Superior temporal gyrus (tissue), 1 donor: ENCODE results near the gene CATSPERE.
"Not testable (repeated sequence)": the region's sequence is repeated elsewhere in the genome, so short reads cannot be mapped to it uniquely, and the experiment has no call there.

Source experiments
- DNase-seq: peaks from one replicate; pipeline ENCODE4 v3.0.0-alpha.2; 2016; ENCODE audit errors: extremely low spot score

CATSPERE gene

DNA sequence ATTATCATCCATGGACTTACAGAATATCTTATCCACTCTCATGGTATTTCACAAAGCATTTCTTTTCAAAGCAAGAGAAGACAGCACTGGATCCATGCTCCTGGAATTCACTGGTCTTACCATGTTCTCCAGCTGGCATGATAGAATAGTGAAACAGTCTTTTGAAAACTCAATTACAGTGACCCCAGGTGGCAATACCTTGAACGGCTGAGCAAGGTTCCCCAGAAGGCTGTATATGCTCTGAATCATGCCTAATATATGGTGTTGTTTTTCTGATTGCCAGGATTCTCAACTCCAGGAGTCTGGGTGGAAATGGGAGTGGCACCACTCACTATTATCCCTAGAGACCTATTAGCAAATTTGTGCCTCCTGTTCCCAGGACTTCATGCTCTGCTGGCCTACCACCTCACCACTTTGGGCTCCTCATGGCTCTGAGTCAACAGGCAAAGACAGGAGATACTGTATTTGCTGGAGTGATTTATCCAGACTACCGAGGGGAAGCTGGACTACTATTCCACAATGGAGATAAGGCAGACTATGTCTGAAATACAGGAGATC, 87.6 kb downstream of the CATSPERE start:
- DNase-seq, result no peak

DNA sequence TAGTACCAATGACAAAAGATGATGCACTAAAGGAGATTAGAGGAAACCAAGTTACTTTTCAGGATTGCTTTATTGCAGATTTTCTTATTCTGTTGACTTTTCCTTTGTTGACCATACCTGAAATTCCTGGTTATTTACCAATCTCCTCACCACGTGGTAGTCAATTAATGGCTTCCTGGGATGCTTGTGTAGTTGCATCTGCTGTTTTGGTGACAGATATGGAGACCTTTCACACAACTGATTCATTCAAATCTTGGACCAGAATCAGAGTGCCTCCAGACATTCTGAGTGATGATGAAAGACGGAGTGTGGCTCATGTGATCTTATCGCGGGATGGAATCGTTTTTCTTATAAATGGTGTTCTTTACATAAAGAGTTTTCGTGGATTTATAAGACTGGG, 91.3 kb downstream of the CATSPERE start:
- DNase-seq, result no peak

DNA sequence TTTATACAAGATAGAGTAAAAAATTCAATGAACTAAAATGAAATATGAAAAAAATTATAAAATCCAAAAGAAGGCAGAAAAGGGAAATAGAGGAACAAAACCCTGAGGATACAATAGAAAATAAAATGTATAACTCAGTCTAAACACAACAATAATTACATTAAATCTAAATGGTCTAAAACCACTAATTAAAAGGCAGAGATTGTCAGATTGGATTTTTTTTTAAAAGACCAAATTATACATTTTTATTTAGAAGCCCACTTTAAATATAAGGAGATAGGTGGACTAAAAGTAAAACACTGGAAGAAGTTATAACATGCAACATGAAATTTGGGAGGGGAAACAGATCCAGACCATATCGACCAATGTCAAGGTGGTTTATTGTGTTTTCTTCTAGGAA, 95.2 kb downstream of the CATSPERE start:
- DNase-seq, result no peak

DNA sequence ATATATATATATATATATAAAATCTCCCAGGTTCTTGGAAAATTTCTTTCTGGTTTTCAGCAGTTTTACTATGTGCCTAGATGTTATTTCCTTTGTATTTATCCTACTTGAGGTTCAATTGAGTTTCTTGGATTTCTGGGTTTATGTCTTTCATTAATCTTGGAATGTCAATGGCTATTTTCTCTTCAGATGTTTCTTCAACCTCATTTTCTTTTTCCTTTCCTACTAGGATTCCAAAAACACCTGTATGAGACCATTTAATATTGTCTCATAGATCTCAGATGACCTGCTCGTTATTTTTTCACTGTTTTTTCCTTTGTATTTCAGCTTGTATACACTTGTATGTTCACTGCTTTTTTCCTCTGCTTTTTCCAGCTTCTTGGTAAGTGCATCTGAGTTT, 96.5 kb downstream of the CATSPERE start:
- DNase-seq, result no peak

DNA sequence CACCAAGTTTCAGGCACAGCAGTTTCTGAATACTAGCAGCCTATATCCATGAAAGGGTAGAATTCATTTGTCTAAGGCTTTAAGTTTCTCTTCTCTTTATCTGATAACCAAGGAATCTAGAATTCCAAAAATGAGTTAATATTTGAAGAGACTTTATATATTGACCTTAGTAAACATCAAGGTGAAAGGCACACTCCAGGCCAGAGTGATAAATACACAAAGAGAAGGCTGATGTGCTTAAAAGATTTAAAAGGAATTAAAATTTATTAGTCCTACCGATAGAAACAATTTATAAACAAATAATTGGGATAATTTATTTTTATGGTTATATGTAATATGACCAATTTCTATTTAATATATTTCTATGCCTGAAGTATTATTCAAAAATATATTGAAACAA, 98.5 kb downstream of the CATSPERE start:
- DNase-seq, result no peak

DNA sequence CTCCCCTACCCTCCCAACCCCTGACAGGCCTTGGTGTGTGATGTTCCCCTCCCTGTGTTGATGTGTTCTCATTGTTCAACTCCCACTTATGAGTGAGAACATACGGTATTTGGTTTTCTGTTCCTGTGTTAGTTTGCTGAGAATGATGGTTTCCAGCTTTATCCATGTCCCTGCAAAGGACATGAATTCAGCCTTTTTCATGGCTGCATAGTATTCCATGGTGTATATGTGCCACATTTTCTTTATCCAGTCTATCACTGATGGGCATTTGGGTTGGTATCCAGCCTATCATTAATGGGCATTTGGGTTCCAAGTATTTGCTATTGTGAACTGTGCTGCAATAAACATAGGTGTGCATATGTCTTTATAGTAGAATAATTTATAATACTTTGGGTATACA, 101.8 kb downstream of the CATSPERE start:
- DNase-seq, result not testable (repeated sequence)

DNA sequence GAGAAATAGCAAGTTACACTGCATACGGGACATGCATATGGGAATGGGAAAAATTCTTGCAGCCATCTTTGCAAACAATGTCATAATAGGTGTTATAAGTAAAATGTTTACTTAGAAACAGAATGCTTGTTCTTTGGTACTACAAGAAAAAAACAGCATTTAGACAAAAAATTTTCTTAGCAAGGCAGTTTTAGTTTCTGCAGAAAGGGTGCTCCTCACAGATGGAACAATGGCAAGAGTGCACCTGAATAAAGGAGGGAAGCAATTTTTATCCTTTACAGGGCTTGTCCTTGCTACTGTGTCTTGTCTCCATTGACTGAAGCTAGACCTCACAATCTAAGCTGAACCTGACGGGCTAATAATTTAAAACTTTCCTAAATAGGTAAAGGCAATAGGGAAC, 112.7 kb downstream of the CATSPERE start:
- no peak for DNase-seq

DNA sequence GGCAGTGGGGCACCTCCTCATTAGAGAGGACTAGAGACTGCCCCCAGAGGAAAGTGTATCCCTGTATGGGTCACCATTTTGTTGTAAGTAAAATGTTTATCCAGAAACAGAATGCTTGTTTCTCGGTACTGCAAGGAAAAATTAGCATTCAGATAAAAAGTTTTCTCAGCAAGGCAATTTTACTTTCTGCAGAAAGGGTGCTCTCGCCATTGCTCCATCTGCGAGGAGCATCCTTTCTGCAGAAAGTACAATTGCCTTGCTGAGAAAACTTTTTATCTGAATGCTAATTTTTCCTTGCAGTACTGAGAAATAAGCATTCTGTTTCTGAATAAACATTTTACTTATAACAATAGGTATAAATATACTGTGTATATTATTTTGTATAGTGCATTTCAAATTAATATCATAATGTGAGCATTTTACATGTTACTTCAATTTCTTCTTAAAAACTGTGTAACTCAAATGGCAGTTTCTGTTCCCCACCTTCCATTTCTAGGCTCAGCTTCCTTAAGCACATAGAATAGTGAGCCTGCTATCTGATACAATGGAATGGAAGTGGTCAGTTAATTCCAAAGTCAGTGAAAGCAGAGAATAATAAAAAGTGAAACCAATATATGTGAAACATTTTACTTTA, 115.3 kb downstream of the CATSPERE start:
- no peak for DNase-seq

DNA sequence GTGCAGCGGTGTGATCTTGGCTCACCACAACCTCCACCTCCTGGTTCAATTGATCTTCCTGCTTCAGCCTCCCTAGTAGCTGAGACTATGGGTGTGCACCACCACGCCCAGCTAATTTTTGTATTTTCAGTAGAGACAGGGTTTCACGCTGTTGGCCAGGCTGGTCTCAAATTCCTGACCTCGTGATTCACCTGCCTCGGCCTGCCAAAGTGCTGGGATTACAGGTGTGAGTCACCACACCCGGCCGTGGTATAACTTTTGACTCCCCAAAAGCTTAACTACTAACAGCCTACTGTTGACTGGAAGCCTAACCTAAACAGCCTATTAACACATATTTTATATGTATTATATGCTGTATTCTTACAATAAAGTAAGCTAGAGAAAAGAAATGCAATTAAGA, 117.1 kb downstream of the CATSPERE start:
- not testable (repeated sequence) for DNase-seq

DNA sequence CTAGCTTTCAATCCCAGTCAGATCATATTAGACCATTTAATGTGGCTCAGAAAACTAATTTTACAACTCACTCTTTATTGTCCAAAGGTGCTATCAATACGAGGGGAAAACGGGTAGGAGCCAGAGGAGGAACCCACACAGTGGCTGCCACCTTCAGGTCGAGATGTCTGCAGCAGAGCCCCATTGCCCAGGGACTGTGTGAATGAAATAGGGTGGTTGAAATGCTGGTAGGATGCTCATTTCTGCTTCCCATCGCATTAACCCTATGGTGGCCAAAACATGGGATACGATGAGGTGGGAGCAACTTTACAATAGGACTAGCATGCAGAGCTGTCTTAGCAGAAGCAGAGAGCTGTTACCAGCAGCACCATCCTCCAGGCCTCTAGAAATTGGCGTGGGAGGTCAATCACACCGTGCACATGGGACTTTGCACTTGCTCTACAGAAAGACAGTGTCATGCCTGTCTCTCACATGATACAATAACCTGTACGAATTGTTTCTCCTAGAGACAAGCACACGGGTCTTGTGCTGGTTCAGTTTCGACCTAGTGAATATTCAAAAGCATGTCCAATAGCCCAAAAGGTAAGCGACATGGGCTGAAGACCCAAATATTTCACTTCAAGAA, 122.4 kb downstream of the CATSPERE start:
- no peak for DNase-seq

DNA sequence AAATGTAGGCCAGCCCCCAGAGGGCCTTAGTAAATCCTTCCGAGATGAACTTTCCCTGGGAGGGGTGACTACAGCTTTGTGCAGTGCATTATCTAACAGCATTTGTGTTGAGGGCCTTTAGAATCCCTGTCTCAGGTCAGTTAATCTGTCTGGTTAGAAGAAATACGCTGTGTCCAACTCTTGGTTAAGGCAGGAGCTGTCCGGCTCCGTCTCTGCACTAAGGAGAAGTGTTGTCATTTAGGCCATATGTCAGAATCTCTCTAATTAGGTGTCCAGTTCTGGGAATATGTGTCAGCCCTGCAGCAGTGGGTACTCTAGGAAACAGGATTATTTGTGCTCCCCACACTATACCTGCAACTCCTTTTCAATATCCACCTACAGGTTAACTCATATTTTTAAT, 124.8 kb downstream of the CATSPERE start:
- DNase-seq, result no peak

DNA sequence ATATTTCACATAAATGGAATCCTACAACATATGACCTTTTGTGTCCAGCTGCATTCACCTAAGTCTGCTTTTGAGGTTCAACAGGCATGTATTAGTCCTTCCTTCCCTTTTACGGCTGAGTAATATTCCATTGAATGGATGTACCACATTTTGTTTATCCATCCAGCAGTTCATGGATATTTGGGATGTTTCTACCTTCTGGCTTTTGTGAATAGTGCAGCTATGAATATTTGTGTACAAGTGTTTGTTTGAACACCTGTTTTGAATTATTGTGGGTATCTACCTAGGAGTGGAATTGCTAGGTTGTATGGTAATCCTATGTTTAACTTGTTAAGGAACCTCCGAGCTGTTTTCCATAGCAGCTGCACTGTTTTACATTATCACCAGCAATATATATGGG, 129.6 kb downstream of the CATSPERE start:
- DNase-seq, result no peak

DNA sequence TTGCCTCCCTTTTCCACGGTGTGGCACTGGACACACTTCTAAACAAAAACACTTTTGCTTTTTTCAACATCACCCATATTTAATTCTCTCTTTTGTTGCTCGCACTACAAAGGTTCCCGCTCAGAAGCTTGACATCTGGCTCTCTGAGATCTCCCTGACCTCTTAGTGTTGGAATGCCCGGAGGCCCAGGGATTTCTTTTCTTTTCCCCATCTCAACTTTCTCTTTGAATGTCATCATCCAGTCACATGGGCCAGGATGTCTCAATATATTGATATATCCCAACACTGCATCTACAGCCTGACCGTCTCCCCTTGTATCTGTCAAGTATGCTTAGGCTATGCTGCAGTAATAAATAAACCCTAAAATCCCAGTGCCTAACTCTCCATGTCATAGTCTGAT, 137.5 kb downstream of the CATSPERE start:
- DNase-seq, result no peak

DNA sequence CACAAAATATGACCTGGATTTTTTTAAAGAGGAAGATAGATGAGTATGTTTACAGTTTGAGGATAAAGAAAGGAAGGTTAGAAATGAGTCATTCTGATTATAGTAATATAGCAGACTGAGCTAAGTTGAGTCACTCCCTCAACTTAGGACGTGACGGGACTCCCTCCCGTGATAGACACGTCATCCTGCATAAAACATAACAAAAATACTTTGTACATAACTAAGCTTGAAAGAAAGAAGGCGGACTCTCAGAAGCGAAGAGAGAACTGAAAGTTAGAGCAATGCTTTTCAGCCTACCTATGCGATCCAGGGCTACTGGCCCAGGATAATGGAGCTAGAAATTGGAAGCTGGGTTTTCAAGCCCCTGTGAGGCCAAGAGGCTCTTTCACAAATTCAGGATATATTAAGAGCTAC, 138.9 kb downstream of the CATSPERE start:
- DNase-seq, result peak; percentile 18

DNA sequence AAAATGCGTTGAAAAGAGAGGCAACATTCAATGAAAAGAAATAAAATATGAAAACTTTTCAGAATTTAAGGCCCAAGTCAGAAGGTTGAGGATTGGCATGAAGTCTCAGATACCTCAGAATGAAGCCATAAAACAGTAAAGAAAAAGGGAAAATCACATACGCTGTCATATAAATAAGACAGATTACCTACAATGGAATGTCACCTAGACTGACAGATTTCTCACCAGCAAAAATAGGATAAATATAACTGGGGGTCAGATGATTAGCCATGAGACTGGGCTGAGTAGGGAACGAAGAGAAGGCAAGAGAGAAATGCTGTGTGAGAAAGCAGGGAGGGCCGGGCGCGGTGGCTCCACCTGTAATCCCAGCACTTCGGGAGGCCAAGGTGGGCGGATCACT, 140.3 kb downstream of the CATSPERE start:
- no peak for DNase-seq

DNA sequence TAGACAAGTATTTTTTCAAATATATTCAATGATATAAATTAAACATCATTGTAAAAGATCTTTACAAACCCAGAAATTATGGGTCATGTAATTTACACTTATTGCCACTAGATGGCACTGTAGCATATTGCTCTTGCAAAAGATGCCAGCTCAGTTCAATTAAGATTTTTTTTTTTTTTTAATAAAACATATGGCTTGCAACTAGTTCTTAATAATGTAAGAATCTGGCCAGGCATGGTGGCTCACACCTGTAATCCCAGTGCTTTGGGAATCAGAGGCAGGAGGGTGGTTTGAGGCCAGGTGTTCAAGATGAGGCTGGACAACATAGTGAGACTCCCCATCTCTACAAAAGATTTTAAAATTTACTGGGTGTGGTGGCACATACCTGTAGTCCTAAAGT, 142.4 kb downstream of the CATSPERE start:
- peak; percentile 80 for DNase-seq

DNA sequence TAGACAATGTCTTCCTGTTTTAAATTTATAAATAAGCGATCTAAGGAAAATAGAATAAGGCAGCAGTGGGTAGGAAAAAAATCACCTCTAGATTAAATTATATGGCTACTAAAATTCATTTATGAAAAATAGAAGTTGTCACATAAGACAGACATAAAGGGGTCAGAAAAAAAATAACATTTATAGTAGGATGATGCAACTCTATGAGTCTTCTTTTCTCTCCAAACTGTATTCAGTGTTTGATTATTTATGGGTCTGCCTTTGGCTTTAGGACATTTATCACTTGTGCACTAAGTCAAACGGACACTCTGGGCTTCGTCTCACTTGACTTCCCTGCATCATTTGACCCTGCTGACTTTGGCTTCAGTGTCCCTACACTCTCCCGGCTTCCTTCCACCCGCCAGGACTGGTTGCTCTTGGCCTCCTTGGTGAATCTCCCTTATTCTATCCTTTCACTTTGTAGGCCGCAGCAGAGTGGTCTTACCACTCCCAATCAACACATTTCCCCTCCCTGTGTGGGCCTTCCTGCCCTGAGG, 144.8 kb downstream of the CATSPERE start:
- no peak for DNase-seq

DNA sequence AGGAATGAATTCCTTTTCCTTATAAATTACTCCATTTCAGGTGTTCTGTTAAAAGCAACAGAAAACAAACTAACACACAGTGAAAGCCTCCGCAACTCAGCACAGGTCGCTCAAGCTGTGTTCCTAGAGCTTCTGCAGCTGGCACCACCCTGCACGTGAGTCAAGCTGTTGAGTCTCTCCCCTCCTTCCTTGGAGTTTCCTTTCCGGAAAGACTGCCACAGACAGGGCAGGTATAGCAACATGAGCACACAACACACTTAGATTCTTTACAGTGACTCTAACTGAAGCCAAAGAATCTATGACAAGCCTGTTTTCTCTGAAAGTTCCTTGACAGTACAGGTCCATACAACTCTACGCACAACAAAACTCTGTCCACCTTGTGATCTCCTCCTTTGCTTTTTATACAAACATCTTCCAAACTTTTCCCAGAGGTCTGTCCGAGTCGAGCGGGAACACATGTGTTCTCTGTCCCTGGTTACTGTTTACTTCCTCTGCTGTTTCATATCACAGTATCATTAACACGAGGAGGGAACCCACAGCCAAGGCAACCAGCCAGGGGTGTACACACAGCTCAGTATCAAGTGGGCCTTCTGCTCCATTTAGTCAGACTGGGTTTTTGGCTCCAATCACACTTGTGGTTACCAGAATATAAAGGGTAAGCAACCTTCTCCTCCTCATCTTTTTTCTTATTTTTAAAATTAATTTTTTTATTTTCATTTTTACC, 153.2 kb downstream of the CATSPERE start:
- DNase-seq, result no peak

DNA sequence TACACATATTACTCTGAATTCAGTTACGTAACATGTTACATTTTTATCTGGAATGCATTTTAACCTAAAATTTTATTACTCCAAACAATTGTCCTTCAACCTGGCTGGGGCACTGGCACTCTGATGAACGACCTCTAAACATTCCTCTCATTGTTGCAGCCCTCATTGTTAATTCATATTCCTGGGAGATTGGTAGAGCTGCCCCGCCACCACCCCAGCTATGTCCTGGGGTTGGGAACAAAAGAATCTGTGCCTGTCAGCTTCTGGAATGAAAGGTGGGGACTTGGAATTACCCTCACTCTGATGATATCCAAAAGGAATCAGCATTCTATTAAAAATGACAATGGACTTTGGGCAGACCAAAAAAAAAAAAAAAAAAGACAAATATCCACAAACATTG, 153.8 kb downstream of the CATSPERE start:
- DNase-seq, result no peak

DNA sequence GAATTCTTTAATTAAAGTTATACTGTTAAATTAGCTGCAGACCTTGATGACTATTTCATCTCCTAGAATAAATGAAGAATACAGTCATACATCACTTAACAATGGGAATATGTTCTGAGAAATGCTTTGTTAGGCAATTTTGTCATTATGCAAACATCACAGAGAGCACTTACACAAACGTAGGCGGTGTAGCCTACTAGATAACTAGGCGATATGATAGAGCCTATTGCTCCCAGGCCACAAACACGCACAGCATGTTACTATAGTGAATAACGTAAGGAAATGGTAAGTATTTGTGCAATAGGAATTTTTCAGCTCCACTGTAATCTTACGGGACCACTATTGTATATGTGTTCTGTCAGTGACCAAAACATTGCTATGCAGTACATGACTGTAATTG, 154.2 kb downstream of the CATSPERE start:
- no peak for DNase-seq

DNA sequence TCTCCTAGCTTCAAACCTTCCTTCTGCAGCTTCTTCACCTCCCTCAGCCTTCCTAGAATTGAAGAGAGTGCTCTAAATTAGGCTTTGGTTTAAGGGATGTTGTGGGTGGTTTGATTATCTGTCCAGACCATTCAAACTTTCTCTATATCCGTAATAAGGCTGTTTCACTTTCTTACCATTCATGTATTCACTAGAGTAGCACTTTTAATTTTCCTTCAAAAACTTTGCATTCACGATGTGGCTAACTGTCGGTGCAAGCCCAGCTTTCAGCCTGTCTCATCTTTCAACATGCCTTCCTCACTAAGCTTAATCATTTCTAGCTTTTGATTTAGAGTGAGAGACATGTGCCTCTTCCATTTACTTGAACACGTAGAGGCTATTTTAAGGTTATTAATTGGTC, 165.6 kb downstream of the CATSPERE start:
- no peak for DNase-seq

DNA sequence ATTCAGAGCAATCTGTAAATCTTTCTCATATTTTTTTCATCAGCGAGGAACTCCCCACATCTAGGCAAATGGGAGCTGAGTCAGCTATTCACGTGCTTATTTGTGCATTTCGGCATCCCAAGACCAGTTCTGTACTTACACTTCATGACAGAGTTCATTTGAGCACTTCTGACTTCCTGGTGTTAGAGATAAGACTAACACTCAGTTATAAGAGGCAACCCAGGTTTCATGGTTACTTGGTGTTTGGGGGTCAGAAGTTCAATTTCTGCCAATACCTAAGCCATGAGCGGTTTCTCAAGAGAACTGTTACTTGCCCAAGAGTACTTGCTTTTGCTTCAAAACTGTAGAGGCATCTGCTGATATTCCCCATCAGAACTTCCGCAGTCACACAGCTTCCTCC, 167.7 kb downstream of the CATSPERE start:
- no peak for DNase-seq

DNA sequence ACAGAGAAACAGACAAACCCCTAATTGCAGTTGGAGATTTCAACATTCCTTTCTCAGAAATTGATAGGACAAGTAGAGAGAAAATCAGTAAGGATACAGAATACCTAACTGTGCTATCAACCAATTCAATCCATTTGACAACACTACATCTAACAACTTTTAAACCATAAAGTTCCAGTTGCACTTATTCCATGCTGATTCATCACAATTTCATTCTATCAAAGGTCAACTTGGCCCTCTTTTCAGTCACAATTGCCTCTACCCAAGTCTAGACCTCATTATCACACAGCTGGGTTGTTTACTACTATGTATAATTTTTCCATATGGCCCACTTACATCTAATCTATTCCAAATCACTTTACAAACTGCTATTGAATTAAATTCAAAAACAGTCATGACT, 172.1 kb downstream of the CATSPERE start:
- no peak for DNase-seq
